ELF-1 (cell line): ENCODE measurements around the gene ANKRD1.
A peak's percentile ranks its signal among the peaks of the same experiment; 100 is the strongest.

Source experiments
- DNase-seq: peaks from one replicate; pipeline ENCODE4 v3.0.0-alpha.2; 2016; ENCODE audit warnings: low read depth, low spot score

Gene ANKRD1

GRCh38 chr10:90935581-90936275, 14.8 kb upstream of the ANKRD1 start:
- peak; percentile 59 for DNase-seq

GRCh38 chr10:90930971-90931871, 10.3 kb upstream of the ANKRD1 start:
- peak; percentile 96 for DNase-seq

DNA sequence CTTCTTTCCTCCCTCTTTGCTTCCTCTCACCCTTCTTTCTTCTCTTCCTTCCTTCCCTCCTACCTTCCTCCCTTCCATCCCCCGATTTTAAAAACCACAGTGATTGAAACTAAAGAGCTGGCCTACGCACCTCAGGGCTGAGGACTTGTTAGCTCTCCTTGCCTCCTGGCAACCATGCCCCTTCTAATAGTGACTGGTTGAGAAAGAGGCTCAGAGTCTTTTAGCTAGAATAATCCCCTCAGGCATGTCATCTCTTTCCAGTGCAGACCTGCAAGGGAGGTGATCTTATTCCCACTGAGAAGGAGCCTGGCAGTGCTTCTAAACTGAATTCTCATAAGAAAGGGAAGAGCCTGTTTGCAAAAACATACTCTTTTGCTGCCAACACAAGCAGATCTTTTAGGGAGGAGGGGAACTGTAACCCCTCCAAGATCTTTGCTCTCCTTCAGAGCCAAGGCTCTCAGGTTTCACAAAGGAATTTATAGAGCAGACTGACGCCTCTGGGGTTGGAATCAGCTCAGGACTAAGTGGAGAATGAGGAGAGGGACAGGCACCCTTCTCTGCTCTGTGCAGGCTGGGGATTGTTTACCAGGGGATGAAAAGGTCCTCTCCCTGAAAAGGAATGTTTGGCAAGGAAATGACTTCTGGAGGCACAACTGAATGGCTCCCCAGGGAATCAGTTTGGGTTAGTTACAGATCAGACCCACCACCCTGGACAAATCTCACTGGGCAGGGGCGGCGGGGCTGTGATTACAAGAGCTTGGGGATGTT, 9.4 kb upstream of the ANKRD1 start:
- peak; percentile 95 for DNase-seq

DNA sequence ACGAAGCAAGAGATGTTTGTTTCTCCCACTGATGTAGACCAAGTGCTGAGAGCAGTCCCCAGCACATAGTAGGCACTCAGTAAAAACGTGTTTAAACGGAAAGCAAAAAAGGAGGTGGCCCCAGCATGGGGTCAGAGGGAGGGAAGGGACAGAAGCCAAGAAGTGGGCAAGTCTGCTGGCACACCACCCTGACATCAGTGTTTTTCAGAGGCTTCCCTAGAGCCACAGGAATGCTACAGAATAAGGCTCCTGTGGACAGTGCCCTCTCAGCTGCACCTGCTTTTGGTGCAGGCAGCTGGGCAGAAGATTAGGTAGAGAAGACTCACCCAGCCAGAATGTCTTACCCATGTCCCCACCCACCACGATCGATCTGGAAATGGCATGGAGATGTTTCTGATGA, 8.3 kb upstream of the ANKRD1 start:
- DNase-seq, result no peak

GRCh38 chr10:90927293-90927692, 6.4 kb upstream of the ANKRD1 start:
- no peak for DNase-seq

DNA sequence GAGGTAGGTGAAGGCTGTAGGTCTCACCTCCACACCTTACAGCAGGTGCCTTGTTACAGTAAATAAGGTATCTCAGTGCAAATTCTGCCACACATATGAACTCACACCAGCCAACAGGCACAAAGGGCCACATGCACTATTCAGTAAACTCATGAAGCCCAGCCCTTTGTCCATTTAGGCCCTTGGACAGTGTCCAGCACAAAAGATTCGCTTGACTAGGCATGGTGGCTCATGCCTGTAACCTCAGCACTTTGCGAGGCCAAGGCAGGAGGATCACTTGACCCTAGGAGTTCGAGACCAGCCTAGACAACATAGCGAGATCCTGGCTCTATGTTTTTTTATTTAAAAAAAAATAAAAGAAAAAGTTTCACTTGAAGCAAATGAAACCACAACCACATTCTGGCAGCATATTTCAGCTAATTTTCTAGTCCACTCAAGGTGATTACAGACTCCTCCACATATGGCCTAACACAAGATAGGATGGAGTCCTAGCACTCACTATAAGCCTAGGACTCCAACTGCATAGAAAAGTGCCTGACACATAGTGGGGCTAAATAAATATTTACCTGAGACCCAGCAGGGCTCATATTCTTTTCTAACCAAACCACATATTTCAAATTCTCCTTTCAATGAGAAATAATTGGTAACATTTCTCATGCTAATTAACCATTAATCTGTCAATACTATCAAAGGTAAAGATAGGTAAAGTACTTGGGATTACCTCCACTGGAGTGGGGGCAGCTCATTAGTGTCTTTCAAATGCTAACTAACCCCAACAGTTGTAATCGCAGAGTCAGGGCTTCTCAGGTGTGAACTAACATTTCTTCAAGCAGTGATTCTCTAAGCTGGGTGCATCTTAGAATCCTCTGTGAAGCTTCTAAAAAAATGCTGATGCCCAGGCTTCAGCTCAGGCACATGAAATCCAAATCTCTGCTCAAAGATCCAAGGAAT, 4.5 kb upstream of the ANKRD1 start:
- DNase-seq, result peak; percentile 64

DNA sequence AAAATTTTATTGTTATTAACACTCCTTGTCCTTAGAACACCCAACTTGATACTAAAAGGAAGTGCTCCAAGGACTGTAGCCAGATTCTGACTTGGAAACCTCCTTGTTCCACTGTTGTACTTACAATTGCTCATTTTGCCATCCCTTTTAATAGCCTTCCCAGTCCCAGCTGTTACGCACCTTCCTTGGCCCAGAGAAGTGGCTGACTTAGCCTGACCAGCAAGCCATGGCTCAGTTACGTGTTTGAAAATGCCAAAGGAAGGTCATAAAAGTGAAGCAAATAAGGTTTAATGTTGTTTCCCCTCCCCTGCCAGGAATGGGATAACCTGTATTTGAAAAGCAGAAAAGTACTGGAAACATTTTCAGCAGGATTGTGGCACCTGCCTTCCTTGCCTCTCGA, 3.7 kb upstream of the ANKRD1 start:
- no peak for DNase-seq

DNA sequence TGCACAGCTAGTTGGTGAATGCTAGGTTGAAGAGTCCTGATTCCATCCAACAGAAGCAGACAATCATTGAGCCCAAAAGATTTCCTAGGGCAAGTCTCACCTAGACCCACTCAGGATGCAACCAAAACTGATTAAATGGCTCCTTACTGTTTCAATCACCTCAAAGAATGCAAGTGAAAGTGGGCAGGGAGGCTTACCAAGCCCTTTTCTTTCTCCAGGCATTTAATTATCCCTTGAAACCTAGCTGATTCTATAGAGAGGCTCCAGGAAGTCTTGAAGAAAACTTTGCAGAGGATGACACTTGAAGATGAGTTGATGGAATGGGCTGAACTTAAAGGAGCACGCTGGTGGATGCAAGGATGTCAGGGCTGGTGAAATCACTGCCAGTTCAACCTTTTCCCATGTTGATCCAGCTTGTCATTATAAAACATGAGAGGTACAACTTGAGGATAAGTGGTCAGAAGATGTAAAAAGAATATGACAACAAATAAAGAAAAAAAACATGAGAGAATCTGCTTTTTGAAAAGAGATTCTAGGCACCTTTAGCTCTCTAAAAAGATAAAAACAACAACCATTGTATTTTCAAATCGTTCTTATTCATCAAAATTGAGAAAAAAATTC, 2.3 kb upstream of the ANKRD1 start:
- DNase-seq, result no peak

GRCh38 chr10:90921906-90922305, 1.0 kb upstream of the ANKRD1 start:
- no peak for DNase-seq

DNA sequence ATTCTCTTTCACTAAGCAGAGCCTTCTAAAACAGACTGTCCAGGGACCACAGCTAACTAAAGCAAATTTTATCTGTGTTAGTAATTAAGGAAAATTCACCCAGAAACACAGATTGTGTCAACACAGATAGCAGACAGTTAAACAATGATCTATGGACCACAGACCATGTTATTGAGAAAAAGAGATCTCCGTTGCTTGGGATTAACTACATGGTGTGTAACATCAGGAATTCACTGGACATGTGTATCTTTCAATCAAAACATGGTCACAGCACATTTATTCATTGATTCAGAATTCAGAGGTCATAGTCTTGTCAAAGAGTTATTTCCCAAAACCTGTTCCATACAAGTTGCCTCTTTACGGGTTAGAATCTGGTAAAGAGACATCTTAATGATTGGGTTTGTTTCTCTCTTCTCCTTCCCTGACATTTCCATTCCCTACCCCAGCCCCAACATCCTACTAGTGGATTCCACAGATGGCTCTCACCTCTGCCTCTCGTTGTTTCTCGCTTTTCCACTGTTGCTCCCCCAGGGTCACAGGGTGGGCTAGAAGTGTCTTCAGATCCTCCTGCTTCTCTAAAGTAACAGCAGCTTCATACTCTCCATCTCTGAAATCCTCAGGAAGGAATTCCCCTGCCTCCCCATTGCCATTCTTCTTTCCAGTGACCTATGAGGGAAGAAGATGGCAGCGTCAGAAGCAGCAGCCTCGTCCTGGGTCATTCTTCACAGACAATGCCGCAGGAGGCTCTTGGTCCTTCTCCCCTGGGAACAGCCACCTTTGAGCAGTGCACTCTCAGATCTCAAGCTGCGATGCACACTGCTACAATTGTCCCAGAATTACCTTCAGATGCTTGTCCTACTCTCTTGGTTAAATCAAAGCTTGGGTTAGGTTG, 958 bp downstream of the ANKRD1 start:
- DNase-seq, result no peak

DNA sequence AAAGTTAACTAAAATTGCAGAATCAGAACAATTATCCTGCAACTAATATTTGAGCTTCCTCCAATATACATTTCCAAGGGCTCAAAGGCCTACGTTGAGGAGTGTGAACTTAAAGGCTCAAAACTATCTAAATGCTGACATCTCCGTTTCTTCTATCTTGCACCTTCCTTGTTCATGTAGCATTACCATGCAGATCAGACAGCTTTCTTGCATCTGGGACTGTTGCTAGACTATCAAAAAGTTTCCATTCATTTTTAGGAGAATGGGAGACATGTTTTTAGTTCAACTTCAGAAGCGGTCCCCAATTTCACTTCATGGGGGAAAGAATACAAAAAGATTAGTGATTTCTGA, 2.9 kb downstream of the ANKRD1 start:
- no peak for DNase-seq

- DNase-seq, result no peak
Observed at GRCh38 chr10:90917238-90917967, 3.5 kb downstream of the ANKRD1 start.

DNA sequence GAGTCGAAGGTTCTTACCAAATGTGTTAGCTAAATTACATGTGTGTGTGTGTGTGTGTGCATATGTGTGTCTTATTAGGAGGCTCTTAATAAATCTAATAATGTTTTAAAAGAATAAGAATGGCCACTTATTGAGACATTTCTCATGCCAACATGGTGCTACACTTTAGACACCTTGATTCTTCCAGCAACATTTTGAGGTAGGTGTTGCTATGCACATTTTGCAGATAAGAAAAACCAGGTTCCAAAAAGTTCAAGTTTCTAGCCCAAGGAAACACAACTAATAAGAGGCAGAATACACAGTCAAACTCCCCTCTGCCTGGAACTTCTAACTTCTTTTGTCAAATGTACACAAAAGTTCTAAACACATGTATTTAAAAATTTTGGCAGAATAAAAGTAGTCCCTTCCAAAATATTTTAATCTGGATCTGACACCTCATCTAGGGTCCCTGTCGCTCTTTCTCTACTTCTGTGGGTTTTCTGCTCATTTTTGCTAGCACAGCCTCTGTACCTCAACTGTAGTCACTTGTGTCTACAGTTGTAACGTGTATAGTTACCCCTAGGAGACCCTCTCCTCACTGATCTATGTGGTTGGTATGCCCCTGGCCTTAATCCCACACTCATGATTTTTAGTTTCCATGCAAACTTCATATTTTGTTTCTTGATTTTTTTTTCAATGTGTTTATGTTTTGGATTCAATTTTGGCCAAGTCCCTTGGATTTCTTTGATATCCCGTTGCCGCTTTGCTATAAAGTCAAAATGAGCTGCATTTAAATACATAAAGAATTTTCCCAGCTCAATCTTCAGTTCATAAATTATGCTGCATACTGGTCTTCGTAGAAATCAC, 4.3 kb downstream of the ANKRD1 start:
- no peak for DNase-seq

DNA sequence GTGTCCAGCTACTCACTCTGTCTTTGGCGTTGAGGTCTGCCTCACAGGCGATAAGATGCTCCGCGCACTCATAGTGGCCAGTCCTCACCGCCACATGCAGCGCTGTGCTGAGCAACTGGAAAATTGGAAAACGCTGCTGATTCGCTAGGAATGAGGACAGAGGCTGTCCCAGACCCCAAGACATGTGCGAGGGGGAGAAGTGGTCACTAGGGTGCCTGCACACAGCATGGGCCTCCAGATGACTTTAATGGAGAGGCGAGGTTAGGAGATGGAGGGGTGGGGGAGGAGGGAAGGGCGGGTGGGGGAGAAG, 5.2 kb downstream of the ANKRD1 start:
- DNase-seq, result no peak

DNA sequence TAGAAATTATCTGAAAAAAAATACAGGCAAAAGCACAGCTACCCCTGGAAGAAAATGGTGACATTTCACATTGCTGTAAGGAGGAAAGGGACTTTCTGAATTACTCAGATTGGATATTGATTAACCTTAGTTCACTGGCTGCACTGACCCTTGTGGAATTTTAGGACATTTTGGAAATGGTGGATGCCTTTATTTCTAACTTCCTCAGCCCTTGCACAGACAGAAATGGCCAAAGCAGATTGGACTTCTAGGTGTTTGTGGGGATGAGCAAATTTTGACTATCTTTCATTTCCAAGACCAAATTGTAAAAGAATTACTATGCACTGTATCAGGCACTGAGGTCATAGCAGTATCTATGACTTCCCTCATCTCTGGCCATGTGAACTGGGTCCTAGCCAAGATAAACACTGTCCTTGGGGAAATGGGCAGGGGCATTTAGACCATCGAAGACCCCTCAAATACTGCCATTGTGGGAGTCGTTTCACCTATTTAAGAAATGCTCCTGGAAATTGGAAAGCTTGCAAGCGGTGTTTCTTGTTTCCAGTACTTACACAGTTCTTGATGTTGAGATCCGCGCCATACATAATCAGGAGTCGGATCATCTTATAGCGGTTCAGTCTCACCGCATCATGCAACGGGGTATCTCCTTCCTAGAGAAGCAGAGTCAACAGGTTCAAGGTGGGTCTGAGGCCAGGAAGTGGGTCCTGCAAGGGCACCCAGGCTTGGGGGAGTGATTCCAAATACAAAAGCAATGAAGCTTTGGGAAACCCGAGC, 5.7 kb downstream of the ANKRD1 start:
- DNase-seq, result no peak

GRCh38 chr10:90913774-90914420, 7.0 kb downstream of the ANKRD1 start:
- no peak for DNase-seq

DNA sequence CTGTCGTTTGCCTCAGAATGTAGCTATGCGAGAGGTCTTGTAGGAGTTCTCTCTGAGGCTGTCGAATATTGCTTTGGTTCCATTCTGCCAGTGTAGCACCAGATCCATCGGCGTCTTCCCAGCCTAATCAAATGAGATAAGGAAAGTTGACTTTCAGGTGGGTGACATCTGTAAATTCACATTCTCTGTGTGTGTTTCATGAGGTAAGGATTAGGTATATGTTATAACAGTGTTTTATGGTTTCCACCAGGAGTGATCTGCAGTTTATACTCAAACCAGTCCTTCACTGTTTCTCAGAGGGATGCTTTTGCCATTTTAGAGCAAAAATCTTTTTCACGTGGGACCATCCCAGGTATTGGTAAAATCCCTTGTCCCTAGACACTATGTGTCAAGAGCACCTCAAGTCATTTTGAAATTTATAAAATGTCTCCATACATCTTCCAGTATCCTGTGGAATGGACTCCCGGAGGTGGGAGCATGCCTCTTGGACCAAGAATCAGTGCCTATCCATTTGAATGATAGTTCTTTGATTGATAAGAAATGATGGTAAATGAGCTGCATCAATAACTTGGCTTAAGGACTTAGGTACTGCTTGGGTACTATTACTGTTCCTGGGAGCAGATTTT, 7.9 kb downstream of the ANKRD1 start:
- DNase-seq, result no peak
